ENCODE results near the gene TMEM119. TPM values are rescaled to one million over a fixed set of nuclear protein-coding genes. Genes with fewer than 3 reads are reported as not detected.
A peak's percentile ranks its signal among the peaks of the same experiment; 100 is the strongest.

The TMEM119 gene
- total and polyA plus RNA-seq, 2 of the 13 experiments (the other 11 are each of a cell fraction or from before 2014, with no cell fraction given): not detected

- TF ChIP-seq ZNF205 (CRISPR knock-in tag; IDR thresholded peaks at IDR 0.05) (no peak), ZNF142 (CRISPR knock-in tag; IDR thresholded peaks at IDR 0.05) (peak; percentile 34; the same call in 1 of the 2 replicates), SALL2 (CRISPR knock-in tag; IDR thresholded peaks at IDR 0.05) (peak; percentile 82), POGZ (CRISPR knock-in tag; IDR thresholded peaks at IDR 0.05) (peak; percentile 80), SNAPC5 (CRISPR knock-in tag; IDR thresholded peaks at IDR 0.05; ENCODE audit: borderline replicate concordance) (0 out of 2 replicates have a peak, but pooled peaks have one; percentile 88), EEA1 (CRISPR knock-in tag; IDR thresholded peaks at IDR 0.05; ENCODE audit: borderline replicate concordance) (0 out of 2 replicates have a peak, but pooled peaks have one; percentile 71), NFE2L1 (CRISPR knock-in tag; IDR thresholded peaks at IDR 0.05; ENCODE audit: borderline replicate concordance) (no peak), BCL6 (CRISPR knock-in tag; IDR thresholded peaks at IDR 0.05) (no peak), SP2 (CRISPR knock-in tag; IDR thresholded peaks at IDR 0.05) (peak; percentile 68), HNRNPH1 (optimal IDR thresholded peaks at IDR 0.05; ENCODE audit: low read depth, low read length) (no peak), MLLT10 (CRISPR knock-in tag; IDR thresholded peaks at IDR 0.05) (no peak), ZNF3 (CRISPR knock-in tag; IDR thresholded peaks at IDR 0.05) (no peak), ZNF451 (CRISPR knock-in tag; IDR thresholded peaks at IDR 0.05) (peak; percentile 77; the same call in 1 of the 2 replicates), NR1H2 (CRISPR knock-in tag; IDR thresholded peaks at IDR 0.05; ENCODE audit: borderline replicate concordance, low read depth) (no peak), ZNF547 (CRISPR knock-in tag; IDR thresholded peaks at IDR 0.05) (0 out of 2 replicates have a peak, but pooled peaks have one; percentile 34)
- TF ChIP-seq, protein P1, sequence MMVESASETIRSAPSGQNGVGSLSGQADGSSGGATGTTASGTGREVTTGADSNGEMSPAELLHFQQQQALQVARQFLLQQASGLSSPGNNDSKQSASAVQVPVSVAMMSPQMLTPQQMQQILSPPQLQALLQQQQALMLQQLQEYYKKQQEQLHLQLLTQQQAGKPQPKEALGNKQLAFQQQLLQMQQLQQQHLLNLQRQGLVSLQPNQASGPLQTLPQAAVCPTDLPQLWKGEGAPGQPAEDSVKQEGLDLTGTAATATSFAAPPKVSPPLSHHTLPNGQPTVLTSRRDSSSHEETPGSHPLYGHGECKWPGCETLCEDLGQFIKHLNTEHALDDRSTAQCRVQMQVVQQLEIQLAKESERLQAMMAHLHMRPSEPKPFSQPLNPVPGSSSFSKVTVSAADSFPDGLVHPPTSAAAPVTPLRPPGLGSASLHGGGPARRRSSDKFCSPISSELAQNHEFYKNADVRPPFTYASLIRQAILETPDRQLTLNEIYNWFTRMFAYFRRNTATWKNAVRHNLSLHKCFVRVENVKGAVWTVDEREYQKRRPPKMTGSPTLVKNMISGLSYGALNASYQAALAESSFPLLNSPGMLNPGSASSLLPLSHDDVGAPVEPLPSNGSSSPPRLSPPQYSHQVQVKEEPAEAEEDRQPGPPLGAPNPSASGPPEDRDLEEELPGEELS (CRISPR knock-in tag; IDR thresholded peaks at IDR 0.05): no peak
- TF ChIP-seq, protein P2, sequence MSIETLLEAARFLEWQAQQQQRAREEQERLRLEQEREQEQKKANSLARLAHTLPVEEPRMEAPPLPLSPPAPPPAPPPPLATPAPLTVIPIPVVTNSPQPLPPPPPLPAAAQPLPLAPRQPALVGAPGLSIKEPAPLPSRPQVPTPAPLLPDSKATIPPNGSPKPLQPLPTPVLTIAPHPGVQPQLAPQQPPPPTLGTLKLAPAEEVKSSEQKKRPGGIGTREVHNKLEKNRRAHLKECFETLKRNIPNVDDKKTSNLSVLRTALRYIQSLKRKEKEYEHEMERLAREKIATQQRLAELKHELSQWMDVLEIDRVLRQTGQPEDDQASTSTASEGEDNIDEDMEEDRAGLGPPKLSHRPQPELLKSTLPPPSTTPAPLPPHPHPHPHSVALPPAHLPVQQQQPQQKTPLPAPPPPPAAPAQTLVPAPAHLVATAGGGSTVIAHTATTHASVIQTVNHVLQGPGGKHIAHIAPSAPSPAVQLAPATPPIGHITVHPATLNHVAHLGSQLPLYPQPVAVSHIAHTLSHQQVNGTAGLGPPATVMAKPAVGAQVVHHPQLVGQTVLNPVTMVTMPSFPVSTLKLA (IDR thresholded peaks at IDR 0.05): peak; percentile 68
- TF ChIP-seq, protein P3, sequence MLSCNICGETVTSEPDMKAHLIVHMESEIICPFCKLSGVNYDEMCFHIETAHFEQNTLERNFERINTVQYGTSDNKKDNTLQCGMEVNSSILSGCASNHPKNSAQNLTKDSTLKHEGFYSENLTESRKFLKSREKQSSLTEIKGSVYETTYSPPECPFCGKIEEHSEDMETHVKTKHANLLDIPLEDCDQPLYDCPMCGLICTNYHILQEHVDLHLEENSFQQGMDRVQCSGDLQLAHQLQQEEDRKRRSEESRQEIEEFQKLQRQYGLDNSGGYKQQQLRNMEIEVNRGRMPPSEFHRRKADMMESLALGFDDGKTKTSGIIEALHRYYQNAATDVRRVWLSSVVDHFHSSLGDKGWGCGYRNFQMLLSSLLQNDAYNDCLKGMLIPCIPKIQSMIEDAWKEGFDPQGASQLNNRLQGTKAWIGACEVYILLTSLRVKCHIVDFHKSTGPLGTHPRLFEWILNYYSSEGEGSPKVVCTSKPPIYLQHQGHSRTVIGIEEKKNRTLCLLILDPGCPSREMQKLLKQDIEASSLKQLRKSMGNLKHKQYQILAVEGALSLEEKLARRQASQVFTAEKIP (CRISPR knock-in tag; IDR thresholded peaks at IDR 0.05; ENCODE audit: borderline replicate concordance): no peak
Observed at GRCh38 chr12:108562348-108563135, 35.3 kb downstream of the TMEM119 start, which contains the start of gene ISCU (continued).
